NB4 (cell line): ENCODE data around the gene KATNAL2.

ENCODE experiments used
- CTCF ChIP-seq: IDR thresholded peaks from one replicate; pipeline ENCODE4 v1.5.1; 2012; ENCODE audit warnings: low read depth, low read length
- MYC ChIP-seq: IDR thresholded peaks from 2 replicates; pipeline ENCODE4 v1.6.1; 2011; ENCODE audit warnings: low read depth, low read length
- POLR2A ChIP-seq: IDR thresholded peaks from 2 replicates; pipeline ENCODE4 v1.6.1; 2011; ENCODE audit warnings: mild to moderate bottlenecking; ENCODE audit not compliant: insufficient read length; ENCODE audit errors: extremely low read depth

DNA sequence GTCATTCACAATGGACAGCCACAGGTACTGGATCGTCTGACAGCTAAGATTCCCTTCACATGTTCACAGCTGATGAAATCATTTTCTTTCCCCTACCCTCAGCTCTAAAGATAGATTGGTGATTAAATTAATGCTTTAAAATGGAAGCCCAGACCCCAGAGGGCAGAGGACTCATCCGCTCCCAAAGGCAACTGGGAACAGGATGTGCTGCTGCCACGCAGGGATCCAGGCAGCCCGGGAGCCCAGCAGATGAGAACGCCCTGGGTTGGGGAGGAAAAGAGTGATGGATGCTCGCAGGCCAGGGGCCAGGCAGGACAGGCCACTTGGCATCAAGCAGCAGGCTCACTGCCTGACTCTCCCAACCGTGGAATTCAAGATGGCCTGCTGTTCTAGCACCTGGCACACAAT, 191.6 kb downstream of the KATNAL2 start:
- TF ChIP-seq CTCF (no peak), POLR2A (no peak), MYC (no peak)
